Neural progenitor cell (in vitro differentiated cells): ENCODE measurements around the gene RNF151.

Experiments used
- CTCF ChIP-seq: fragments of 200-600 bp; sonication (generic); IDR thresholded peaks from 2 replicates; pipeline ENCODE4 v1.5.1; 2017; ENCODE audit warnings: antibody characterized with exemption, mild to moderate bottlenecking
- EZH2 ChIP-seq: fragments of 200-600 bp; sonication (generic); IDR thresholded peaks from 2 replicates; pipeline ENCODE4 v1.6.1; 2017; ENCODE audit warnings: antibody characterized with exemption, mild to moderate bottlenecking, moderate library complexity
- EZH2phosphoT487 ChIP-seq: fragments of 200-600 bp; sonication (generic); IDR thresholded peaks from 2 replicates; pipeline ENCODE4 v1.6.1; 2017; ENCODE audit warnings: antibody characterized with exemption

- TF ChIP-seq CTCF = no peak
- TF ChIP-seq EZH2 = no peak
- TF ChIP-seq EZH2phosphoT487 = no peak
These were observed 23.4 kb downstream of the RNF151 start for GRCh38 chr16:1990101-1990350.
